HG02642 (cell line): ENCODE measurements around the gene MYO16.

Source experiments
- ATAC-seq: cut with Tn5 transposase; IDR thresholded peaks from one replicate; pipeline ENCODE4 v1.9.1; 2021; ENCODE audit warnings: mild to moderate bottlenecking; ENCODE audit not compliant: unreplicated experiment, poor library complexity

Gene MYO16

GRCh38 chr13:108923386-108924047 is 294.1 kb downstream of the MYO16 start:
- no peak for ATAC-seq

- ATAC-seq: no peak
These were observed 294.7 kb downstream of the MYO16 start for GRCh38 chr13:108924134-108924533.

- ATAC-seq: no peak
These were observed 295.1 kb downstream of the MYO16 start for GRCh38 chr13:108924541-108924940.

- ATAC-seq: no peak
These were observed 295.7 kb downstream of the MYO16 start for GRCh38 chr13:108925070-108925469.

GRCh38 chr13:108926862-108927261 is 297.5 kb downstream of the MYO16 start:
- no peak for ATAC-seq

GRCh38 chr13:108927615-108928014 is 298.2 kb downstream of the MYO16 start:
- no peak for ATAC-seq

- no peak for ATAC-seq
These were observed 300.3 kb downstream of the MYO16 start for GRCh38 chr13:108929532-108930206.

- no peak for ATAC-seq
These were observed 302.8 kb downstream of the MYO16 start for GRCh38 chr13:108932196-108932595.

DNA sequence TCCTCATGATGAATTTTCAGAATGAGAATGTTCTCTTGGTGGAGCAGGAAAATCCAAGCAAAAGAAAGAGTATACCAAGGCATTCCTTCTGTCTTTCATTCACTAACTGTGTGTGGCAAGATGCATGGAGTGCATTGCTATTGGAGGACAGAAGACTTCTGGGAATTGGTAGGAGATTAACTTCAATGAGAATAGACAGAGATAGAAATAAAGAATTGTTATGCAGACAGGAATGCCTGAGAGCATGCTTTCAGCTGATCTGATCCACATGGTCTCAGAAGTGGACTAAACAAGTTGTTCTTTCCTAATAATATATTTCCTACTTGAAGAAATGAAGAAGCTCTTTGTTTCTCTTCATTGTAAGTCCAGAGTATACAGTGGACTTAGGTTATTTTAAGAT is 303.6 kb downstream of the MYO16 start:
- ATAC-seq: no peak

- no peak for ATAC-seq
These were observed 308.7 kb downstream of the MYO16 start for GRCh38 chr13:108938155-108938554.

DNA sequence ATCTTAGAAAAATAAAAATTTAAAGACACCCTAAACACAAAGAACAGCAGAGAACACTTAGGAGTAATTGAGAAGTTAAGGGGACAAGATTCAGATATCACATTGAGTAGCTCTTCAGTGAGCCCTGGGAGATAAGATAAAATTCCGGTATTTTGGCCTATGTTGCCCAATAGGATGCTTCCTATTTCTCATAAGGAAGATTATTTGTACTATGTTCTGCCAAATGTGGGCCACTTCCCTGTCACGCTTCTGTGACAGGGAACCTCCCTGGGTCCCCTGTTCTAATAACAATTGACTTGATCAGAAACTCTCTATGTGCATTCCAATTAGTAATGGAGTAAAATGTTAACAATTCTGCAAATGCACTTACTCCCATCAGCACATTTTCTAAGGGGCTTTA is 310.7 kb downstream of the MYO16 start:
- ATAC-seq: no peak

DNA sequence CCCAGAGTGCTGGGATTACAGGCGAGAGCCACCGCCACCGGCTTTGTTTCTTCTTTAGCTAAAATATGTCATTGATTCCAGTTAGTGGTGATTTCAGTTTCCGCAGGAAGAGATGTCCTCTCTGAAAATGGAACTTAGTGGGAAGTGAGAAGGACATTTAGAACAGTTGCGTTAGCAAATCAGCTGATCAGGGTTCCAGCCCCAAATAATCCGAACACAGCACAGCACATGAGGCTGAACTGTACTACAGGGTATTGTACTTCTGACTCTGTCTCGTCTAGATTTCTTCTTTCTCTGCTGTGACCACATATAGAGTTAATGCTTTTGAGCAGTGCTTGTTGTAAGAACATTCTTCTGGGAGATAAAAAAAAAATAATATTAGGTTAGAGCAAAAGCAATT is 314.4 kb downstream of the MYO16 start:
- ATAC-seq: no peak

GRCh38 chr13:108944760-108945159 is 315.3 kb downstream of the MYO16 start:
- no peak for ATAC-seq

DNA sequence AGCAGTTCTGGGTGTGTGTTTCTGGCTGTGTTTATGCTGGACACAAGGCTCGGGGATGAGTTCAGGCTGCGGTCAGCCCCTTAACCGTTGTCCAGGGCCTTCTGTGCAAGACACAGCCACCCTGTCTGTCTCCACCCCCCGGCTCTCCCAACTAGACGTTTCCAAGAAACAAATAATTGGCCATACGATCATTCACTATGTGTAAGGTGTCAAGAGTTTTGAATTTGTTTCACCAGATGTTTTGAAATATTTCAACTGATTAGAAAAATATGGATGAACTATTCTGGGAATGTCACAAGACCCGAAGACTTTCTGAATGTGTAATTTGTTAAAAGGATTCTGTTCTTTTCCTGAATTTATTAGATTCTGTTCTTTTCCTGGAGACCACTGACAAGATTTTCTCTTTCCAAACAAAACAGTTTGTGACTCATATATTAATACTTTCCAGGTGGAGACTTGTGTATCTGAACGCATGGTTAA is 318.2 kb downstream of the MYO16 start:
- ATAC-seq: no peak

- ATAC-seq: no peak
These were observed 318.9 kb downstream of the MYO16 start for GRCh38 chr13:108948251-108948671.

DNA sequence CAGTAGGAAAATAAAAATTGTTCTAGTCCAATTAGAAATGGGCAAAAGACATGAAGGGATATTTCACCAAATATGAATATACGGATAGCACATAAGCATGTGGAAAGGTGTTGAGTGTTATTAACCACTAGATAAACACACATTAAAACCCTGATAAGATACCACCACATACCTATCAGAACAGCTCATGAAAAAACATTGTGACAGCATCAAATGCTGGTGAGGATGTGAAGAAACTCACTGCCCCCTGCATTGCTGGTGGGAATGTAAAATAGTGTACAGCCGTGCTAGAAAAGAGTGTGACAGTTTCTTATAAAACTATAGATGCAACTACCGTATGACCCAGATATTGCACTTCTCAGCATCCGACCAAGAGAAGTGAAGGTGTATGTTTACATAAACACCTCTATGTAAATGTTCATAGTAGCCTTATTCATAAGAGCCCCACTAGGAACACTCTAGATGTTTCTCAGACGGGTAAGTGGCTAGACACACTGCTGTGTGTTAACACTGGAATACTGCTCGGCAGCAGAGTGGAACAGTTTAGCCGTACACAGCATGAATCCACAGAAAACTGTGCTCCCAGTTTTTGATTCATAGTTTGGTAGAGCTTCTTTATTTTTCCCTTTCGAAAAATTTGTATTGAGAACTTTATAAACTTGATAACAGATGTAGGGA is 321.1 kb downstream of the MYO16 start:
- ATAC-seq: no peak

GRCh38 chr13:108955741-108956140 is 326.3 kb downstream of the MYO16 start:
- ATAC-seq: no peak

DNA sequence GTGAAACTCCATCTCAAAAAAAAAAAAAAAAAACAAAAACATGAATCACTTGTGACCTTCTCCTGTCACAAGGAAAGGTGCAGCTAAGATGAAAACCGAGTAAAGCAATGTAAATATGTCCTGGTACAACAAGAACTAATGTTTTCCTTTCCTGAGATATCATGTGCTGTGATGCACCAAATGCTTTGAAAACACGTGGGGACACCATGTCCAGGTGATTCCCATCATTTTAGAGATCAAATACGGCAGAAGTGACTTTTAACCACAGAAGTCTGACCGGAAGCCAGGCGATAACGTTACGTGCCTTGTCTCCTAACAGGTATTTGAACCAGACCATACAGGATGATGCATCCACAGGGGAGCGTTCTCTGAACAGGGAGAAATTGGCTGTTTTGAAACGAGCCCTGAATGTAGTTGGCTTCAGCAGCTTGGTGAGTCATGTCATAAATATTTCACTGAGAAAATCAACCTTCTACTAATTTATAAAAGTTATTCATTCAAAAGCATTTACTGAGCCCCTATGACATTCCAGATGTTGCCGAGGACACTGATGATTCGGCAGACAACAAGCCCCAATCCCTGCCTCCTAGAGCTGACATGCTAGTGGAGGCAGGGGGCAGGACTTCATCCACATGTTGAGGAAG is 328.1 kb downstream of the MYO16 start:
- ATAC-seq: no peak

DNA sequence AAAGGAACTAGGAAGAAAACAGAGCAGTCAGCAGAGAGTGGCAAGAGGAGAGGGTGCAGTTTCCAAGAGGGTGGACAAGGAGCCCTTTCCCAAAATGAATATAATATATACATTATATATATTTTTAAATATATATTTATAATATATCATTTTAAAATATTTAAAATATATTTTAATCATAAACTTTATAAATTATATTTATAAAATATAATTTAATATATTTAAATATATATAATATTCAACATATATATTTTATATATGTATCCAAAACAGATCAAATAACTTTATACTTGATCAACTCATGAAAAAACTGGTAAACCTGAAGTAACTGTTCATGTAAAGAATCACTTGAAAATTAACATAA is 328.6 kb downstream of the MYO16 start:
- no peak for ATAC-seq

GRCh38 chr13:108959234-108959633 is 329.8 kb downstream of the MYO16 start:
- no peak for ATAC-seq

GRCh38 chr13:108960006-108960405 is 330.6 kb downstream of the MYO16 start:
- no peak for ATAC-seq
